GM19438 (cell line): Measurements from ENCODE around the gene ADAP2.
"Not testable (repeated sequence)": the region's sequence is repeated elsewhere in the genome, so short reads cannot be mapped to it uniquely, and the experiment has no call there.

Experiments used
- ATAC-seq: cut with Tn5 transposase; IDR thresholded peaks from one replicate; pipeline ENCODE4 v1.9.1; 2021; ENCODE audit warnings: low read depth; ENCODE audit not compliant: unreplicated experiment

Gene ADAP2

GRCh38 chr17:30921544-30922196, at the start of gene ADAP2:
TSS of gene ADAP2 (plus strand) at chr17:30921945. CDS start at chr17:30922015, 70 bp downstream.
- no peak for ATAC-seq

GRCh38 chr17:30886187-30886586, 35.6 kb upstream of the ADAP2 start:
- no peak for ATAC-seq

GRCh38 chr17:30894236-30894635, 27.5 kb upstream of the ADAP2 start:
- no peak for ATAC-seq

- ATAC-seq = no peak
Measured at GRCh38 chr17:30897311-30897710, 24.4 kb upstream of the ADAP2 start.

- ATAC-seq = peak; percentile 22
Measured at GRCh38 chr17:30905742-30906100, 16.0 kb upstream of the ADAP2 start.

GRCh38 chr17:30906101-30906911, 15.4 kb upstream of the ADAP2 start, which contains the start of gene TEFM:
TSS of gene TEFM (minus strand) at chr17:30906238. CDS start at chr17:30906198, 40 bp downstream.
- ATAC-seq = peak; percentile 69

GRCh38 chr17:30908717-30909420, 12.9 kb upstream of the ADAP2 start:
- no peak for ATAC-seq

- ATAC-seq = not testable (repeated sequence)
Measured at GRCh38 chr17:30910151-30910550, 11.6 kb upstream of the ADAP2 start.

- ATAC-seq = no peak
Measured at GRCh38 chr17:30913955-30914354, 7.8 kb upstream of the ADAP2 start.

- no peak for ATAC-seq
Measured at GRCh38 chr17:30915833-30916611, 5.7 kb upstream of the ADAP2 start.

GRCh38 chr17:30917050-30917449, 4.7 kb upstream of the ADAP2 start:
- ATAC-seq = no peak

GRCh38 chr17:30920282-30920681, 1.5 kb upstream of the ADAP2 start:
- ATAC-seq = no peak

GRCh38 chr17:30920683-30921543, 832 bp upstream of the ADAP2 start:
- no peak for ATAC-seq

GRCh38 chr17:30922235-30923030, 688 bp downstream of the ADAP2 start:
- no peak for ATAC-seq

- no peak for ATAC-seq
Measured at GRCh38 chr17:30924341-30924740, 2.6 kb downstream of the ADAP2 start.

- no peak for ATAC-seq
Measured at GRCh38 chr17:30926516-30926915, 4.8 kb downstream of the ADAP2 start.

- ATAC-seq = no peak
Measured at GRCh38 chr17:30927756-30928155, 6.0 kb downstream of the ADAP2 start.

GRCh38 chr17:30928584-30928983, 6.8 kb downstream of the ADAP2 start:
- ATAC-seq = no peak

GRCh38 chr17:30929081-30929633, 7.4 kb downstream of the ADAP2 start:
- no peak for ATAC-seq
